OCI-LY3 (cell line): Measurements from ENCODE around the gene ZNF512.

Source experiments
- CTCF ChIP-seq: fragments of 200-600, 300-600 bp; sonication (generic); IDR thresholded peaks from 2 replicates; pipeline ENCODE4 v1.5.1; 2014; ENCODE audit warnings: antibody characterized with exemption, low read length, low read depth
- EZH2phosphoT487 ChIP-seq: fragments of 200-600 bp; shearing (Covaris generic); IDR thresholded peaks from 2 replicates; pipeline ENCODE4 v1.6.1; 2018; ENCODE audit warnings: antibody characterized with exemption, mixed run types, low read depth

GRCh38 chr2:27596627-27597026 is 13.8 kb downstream of the ZNF512 start:
- TF ChIP-seq CTCF (no peak), EZH2phosphoT487 (no peak)
